Endothelial cell of umbilical vein (primary cell): ENCODE measurements around the gene UBE2G1. TPM values are rescaled to one million over a fixed set of nuclear protein-coding genes. Genes with fewer than 3 reads are reported as not detected.

Source experiments
- BruUV-seq: library from RNA; stranded (reverse); fragments of 400-500 nt; replicated peaks from 2 replicates; lab custom pipeline; 2021; lab: Mats Ljungman, UMichigan
- CTCF ChIA-PET: fragments of 300-600, 350-600 bp; sonication (Branson Sonifier 250); formaldehyde crosslinking; loops from one replicate; lab custom pipeline; 2021; ENCODE audit warnings: antibody characterized with exemption, inconsistent platforms; lab: Charles Lee
- POLR2A ChIA-PET: fragments of 300-600, 350-600 bp; sonication (Branson Sonifier 250); formaldehyde crosslinking; loops from one replicate; lab custom pipeline; 2021; ENCODE audit warnings: antibody characterized with exemption, inconsistent platforms; lab: Charles Lee
- DNase-seq: peaks from one replicate; pipeline ENCODE4 v3.0.0-alpha.2; 2011; ENCODE audit warnings: low read depth, low spot score
- FAIRE-seq: peaks from 2 replicates; lab custom pipeline; 2011; peaks lifted over from hg19 to GRCh38; lab: Jason Lieb, UNC
- H2AFZ ChIP-seq: 2 replicates; pipeline ENCODE4 v1.6.0; 2012; ENCODE audit warnings: low read depth, low read length, control low read depth, inconsistent platforms
- H3K27ac ChIP-seq: 2 replicates; pipeline ENCODE4 v1.5.1; 2011; ENCODE audit warnings: low read depth, mild to moderate bottlenecking, control low read depth, low read length, moderate library complexity; ENCODE audit not compliant: insufficient read depth
- H3K27me3 ChIP-seq, 2 experiments: 2 replicates each; pipeline versions ENCODE4 v1.6.0 to v1.6.1; 2011; ENCODE audit warnings: low read length in 2 of 2, mixed read lengths in 1 of 2; ENCODE audit not compliant: control insufficient read depth in 2 of 2, insufficient read depth in 2 of 2
- H3K36me3 ChIP-seq, 2 experiments: 2 replicates in 1 of 2; 3 replicates in 1 of 2; pipeline ENCODE4 v1.5.1; 2011; ENCODE audit warnings: low read length in 2 of 2, mild to moderate bottlenecking in 1 of 2, moderate library complexity in 1 of 2; ENCODE audit not compliant: control insufficient read depth in 2 of 2, insufficient read depth in 2 of 2; ENCODE audit errors: extremely low read depth in 1 of 2
- H3K4me1 ChIP-seq: 3 replicates; pipeline ENCODE4 v1.5.1; 2011; ENCODE audit warnings: mild to moderate bottlenecking, low read length; ENCODE audit not compliant: control insufficient read depth, insufficient read depth; ENCODE audit errors: extremely low read depth
- H3K4me2 ChIP-seq: 2 replicates; pipeline ENCODE4 v1.6.1; 2011; ENCODE audit warnings: low read length, control low read depth, mixed read lengths; ENCODE audit not compliant: insufficient read depth
- H3K4me3 ChIP-seq, 3 experiments: fragments of 200-600 bp in 1 of 3; sonication (generic), shearing (Covaris generic) in 1 of 3; replicated peaks in 1 of 3; 2 replicates each; pipeline ENCODE4 v1.5.1; 2011 to 2016; ENCODE audit warnings: control low read depth in 3 of 3, low read length in 3 of 3, mild to moderate bottlenecking in 2 of 3, inconsistent platforms in 1 of 3, low read depth in 1 of 3, moderate library complexity in 1 of 3; ENCODE audit not compliant: insufficient read depth in 1 of 3
- H3K79me2 ChIP-seq: 2 replicates; pipeline ENCODE4 v1.6.0; 2012; ENCODE audit warnings: low read length, inconsistent platforms; ENCODE audit not compliant: control insufficient read depth, insufficient read depth
- H3K9ac ChIP-seq: replicated peaks from 2 replicates; pipeline ENCODE3; 2011; ENCODE audit warnings: low read length, control low read depth; ENCODE audit not compliant: insufficient read depth; ENCODE audit errors: extremely low read depth
- H3K9me1 ChIP-seq: replicated peaks from 3 replicates; pipeline ENCODE4 v1.6.0; 2011; ENCODE audit warnings: mild to moderate bottlenecking, low read length; ENCODE audit not compliant: control insufficient read depth, insufficient read depth; ENCODE audit errors: extremely low read depth
- H3K9me3 ChIP-seq: replicated peaks from 2 replicates; pipeline ENCODE4 v1.5.1; 2012; ENCODE audit warnings: low read length, inconsistent platforms; ENCODE audit not compliant: control insufficient read depth, insufficient read depth
- H4K20me1 ChIP-seq: replicated peaks from 2 replicates; pipeline ENCODE3; 2011; ENCODE audit warnings: mild to moderate bottlenecking, low read length; ENCODE audit not compliant: control insufficient read depth, insufficient read depth; ENCODE audit errors: extremely low read depth
- EZH2 ChIP-seq: IDR thresholded peaks from 2 replicates; pipeline ENCODE4 v1.6.1; 2012; ENCODE audit warnings: borderline replicate concordance, low read depth, mild to moderate bottlenecking, moderate library complexity, low read length, inconsistent platforms; ENCODE audit not compliant: severe bottlenecking
- FOS ChIP-seq: IDR thresholded peaks from 2 replicates; pipeline ENCODE4 v1.6.1; 2011; ENCODE audit warnings: mild to moderate bottlenecking, low read length, moderate library complexity, borderline replicate concordance; ENCODE audit not compliant: insufficient read depth
- GATA2 ChIP-seq: IDR thresholded peaks from 2 replicates; pipeline ENCODE4 v1.7.0; 2011; ENCODE audit warnings: low read depth, mild to moderate bottlenecking, moderate library complexity, mixed read lengths, low read length; ENCODE audit not compliant: insufficient read length, insufficient read depth
- MYC ChIP-seq: IDR thresholded peaks from one replicate; pipeline ENCODE4 v1.6.1; 2011; ENCODE audit warnings: mild to moderate bottlenecking, low read depth, low read length
- POLR2A ChIP-seq: IDR thresholded peaks from 2 replicates; pipeline ENCODE4 v1.6.1; 2012; ENCODE audit warnings: low read depth, mild to moderate bottlenecking, control low read depth, low read length
- POLR2AphosphoS5 ChIP-seq: IDR thresholded peaks from 2 replicates; pipeline ENCODE4 v1.6.1; 2012; ENCODE audit warnings: low read depth, mild to moderate bottlenecking, control low read depth, low read length, moderate library complexity; ENCODE audit not compliant: insufficient read depth
- dilution Hi-C: fragments of 300-500 bp; cut with MboI; formaldehyde crosslinking; loops from one replicate; pipeline ENCODE4 v1.15.0; 2019; ENCODE audit warnings: low sequenced_read_pairs; ENCODE audit not compliant: extremely low pct_ligation_motif_present
- intact Hi-C: fragments of 100-400 bp; cut with micrococcal nuclease; formaldehyde crosslinking; loops from one replicate; pipeline ENCODE4 v1.10.0; 2022
- polyA plus RNA-seq, 4 experiments: library from polyadenylated mRNA; depleted of rRNA in 3 of 4; stranded (reverse) in 3 of 4; unstranded in 1 of 4; fragments of >200 nt; gene quantifications; 2 replicates each; pipeline versions ENCODE4 v1.2.1 to v1.2.3, GENCODE V29; 2011 to 2012; ENCODE audit warnings: missing spikeins in 1 of 4
- total RNA-seq: library from RNA; stranded (reverse); gene quantifications from 2 replicates; pipeline ENCODE4 v1.2.3, GENCODE V29; 2021
- TF ChIP-seq, protein P1 (sequence below), 2 donors: IDR thresholded peaks; 1 replicate in 1 of 2; 2 replicates in 1 of 2; pipeline ENCODE4 v1.5.1; 2011; ENCODE audit warnings: low read length in 2 of 2, mild to moderate bottlenecking in 2 of 2, moderate library complexity in 2 of 2, control low read depth in 1 of 2, inconsistent platforms in 1 of 2, low read depth in 1 of 2; ENCODE audit not compliant: insufficient read depth in 1 of 2; ENCODE audit errors: extremely low read depth in 1 of 2
- TF ChIP-seq, protein P2 (sequence below): IDR thresholded peaks from 2 replicates; pipeline ENCODE4 v1.6.1; 2011; ENCODE audit not compliant: insufficient read depth, insufficient read length

Gene UBE2G1
- total and polyA plus RNA-seq, 2 donors (not counting 3 experiments of a cell fraction or from before 2014, with no cell fraction given): 29.2 to 79.6 TPM

DNA sequence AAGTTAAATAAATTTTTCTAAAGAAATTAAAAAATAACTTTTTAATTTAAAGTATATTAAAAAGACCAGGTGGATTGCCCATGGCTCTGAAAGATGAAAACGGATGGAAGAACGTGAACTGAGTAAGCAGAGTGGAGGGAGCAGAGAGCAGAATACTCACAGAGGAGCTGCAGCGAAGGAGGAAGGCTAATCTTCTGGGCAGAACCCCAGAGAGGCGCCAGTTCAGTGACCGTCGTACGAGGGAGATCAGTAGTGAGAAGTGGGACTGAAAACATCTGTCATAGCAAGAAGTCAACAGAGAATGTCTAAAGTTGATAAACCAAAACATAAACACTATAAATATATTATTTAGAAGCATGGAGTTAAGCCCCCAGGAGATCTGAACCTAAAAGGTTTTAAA lies 34.9 kb downstream of the UBE2G1 start:
- intact Hi-C loops: loop anchor here (5.0 kb wide), 1 partner anchor 36 kb away; the partner anchor contains the start of gene UBE2G1
- H3K4me1 ChIP-seq: peaks cover 7% of the 10 kb centered on the region

More for the DNA sequence above, 34.9 kb downstream of the UBE2G1 start:
- dilution Hi-C loops: no loop called here
- H3K36me3 ChIP-seq: no peaks in the 10 kb centered on the region
- H3K4me3 ChIP-seq: no peak overlapping the region
- no peak overlapping the region for H2AFZ ChIP-seq
- no peak overlapping the region for H3K9ac ChIP-seq
- no peaks in the 10 kb centered on the region for H3K9me1 ChIP-seq
- no peaks in the 10 kb centered on the region for H3K9me3 ChIP-seq
- H3K27me3 ChIP-seq: no peaks in the 10 kb centered on the region
- peaks cover 14% of the 10 kb centered on the region for H4K20me1 ChIP-seq
- DNase-seq: no peak
- TF ChIP-seq, protein P1, sequence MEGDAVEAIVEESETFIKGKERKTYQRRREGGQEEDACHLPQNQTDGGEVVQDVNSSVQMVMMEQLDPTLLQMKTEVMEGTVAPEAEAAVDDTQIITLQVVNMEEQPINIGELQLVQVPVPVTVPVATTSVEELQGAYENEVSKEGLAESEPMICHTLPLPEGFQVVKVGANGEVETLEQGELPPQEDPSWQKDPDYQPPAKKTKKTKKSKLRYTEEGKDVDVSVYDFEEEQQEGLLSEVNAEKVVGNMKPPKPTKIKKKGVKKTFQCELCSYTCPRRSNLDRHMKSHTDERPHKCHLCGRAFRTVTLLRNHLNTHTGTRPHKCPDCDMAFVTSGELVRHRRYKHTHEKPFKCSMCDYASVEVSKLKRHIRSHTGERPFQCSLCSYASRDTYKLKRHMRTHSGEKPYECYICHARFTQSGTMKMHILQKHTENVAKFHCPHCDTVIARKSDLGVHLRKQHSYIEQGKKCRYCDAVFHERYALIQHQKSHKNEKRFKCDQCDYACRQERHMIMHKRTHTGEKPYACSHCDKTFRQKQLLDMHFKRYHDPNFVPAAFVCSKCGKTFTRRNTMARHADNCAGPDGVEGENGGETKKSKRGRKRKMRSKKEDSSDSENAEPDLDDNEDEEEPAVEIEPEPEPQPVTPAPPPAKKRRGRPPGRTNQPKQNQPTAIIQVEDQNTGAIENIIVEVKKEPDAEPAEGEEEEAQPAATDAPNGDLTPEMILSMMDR (IDR thresholded peaks at IDR 0.05; ENCODE audit: extremely low read depth in 1 of 2, insufficient read depth in 1 of 2, low read depth in 1 of 2, low read length in 2 of 2): no peak
- TF ChIP-seq, protein P2, sequence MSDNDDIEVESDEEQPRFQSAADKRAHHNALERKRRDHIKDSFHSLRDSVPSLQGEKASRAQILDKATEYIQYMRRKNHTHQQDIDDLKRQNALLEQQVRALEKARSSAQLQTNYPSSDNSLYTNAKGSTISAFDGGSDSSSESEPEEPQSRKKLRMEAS: no peak
- TF ChIP-seq EZH2 (no peak), GATA2 (no peak), POLR2AphosphoS5 (no peak), FOS (no peak), POLR2A (no peak), MYC (no peak)
- ChIA-PET CTCF (interaction anchor here (0.7 to 1.5 kb wide), 2 partner anchors 27 to 35 kb away, joined by 4 read pairs; partner anchors contain the start of gene UBE2G1), POLR2A (no interaction called here)
- no peak overlapping the region for H3K27ac ChIP-seq
- no peak overlapping the region for H3K4me2 ChIP-seq
- no peak for FAIRE-seq
- BruUV-seq: no TSS peak
- peaks cover 97% of the 10 kb centered on the region for H3K79me2 ChIP-seq
